ENCODE data around the gene OR5B2.

- TF ChIP-seq CTCF (IDR thresholded peaks at IDR 0.05) (no peak), POLR2AphosphoS5 (IDR thresholded peaks at IDR 0.05) (no peak), POLR2A (IDR thresholded peaks at IDR 0.05) (no peak)
Observed at GRCh38 chr11:58395581-58395980, 32.3 kb downstream of the OR5B2 start.

Data from sigmoid colon (tissue), 4 donors.